ENCODE results near the gene SOWAHC. TPM values are rescaled to one million over a fixed set of nuclear protein-coding genes. Genes with fewer than 3 reads are reported as not detected.

The SOWAHC gene
- polyA plus RNA-seq, 1 of the 3 experiments (the other 2 are of a cell fraction), result 2.9 TPM

DNA sequence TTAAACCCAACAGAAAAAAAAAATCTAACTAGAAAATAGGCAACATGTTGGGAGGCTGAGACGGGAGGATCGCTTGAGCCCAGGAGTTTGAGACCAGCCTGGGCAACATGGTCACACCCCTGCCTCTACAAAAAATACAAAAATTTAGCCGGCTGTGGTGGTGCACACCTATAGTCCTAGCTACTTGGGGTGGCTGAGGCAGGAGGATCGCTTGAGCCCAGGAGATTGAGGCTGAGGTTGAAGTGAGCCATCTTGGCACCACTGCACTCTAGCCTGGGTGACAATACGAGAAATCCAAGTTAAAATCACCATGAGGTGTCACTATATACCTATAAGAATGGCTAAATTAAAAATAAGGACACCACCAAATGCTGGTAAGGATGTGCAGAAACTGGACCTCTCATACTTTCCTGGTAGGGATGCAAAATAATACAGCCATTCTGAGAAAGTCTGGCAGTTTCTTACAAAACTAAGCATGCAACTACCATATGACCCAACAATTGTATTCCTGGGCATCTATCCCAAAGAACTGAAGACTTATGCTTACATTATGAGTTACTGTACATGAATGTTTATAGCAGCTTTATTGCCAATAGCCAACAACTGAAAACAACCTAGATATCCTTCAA, 2.6 kb upstream of the SOWAHC start:
- peaks cover 49% of the 10 kb centered on the region for H3F3A ChIP-seq (replicated peaks; ENCODE audit: insufficient read depth)
- DNase-seq, result no peak
- 89% methylated on average over 5 of the region's 5 CpGs for WGBS (ENCODE audit: low lambda C conversion rate)
- peak; percentile 9; the same call in 1 of the 2 replicates for TF ChIP-seq CTCF (IDR thresholded peaks at IDR 0.05)
- peak; percentile 54 for TF ChIP-seq RAD21 (IDR thresholded peaks at IDR 0.05; ENCODE audit: low read length)
- no peak for TF ChIP-seq JUND (IDR thresholded peaks at IDR 0.05)
- H3K4me3 ChIP-seq (ENCODE audit: low read depth in 2 of 2, low read length in 1 of 2), result peak overlapping the region; percentile 81 to 84; a peak in 2 of 4 replicates
- H3K9ac ChIP-seq, result peak overlapping the region; percentile 87; the same call in 1 of the 2 replicates
- H3K27ac ChIP-seq (ENCODE audit: low read depth in 2 of 2, low read length in 1 of 2), result peak overlapping the region; percentile 13 to 92; a peak in 3 of 4 replicates
- POLR2A ChIA-PET, result no interaction called here
- H2AFZ ChIP-seq (ENCODE audit: low read depth), result no peak overlapping the region
- H3K4me2 ChIP-seq, result peak overlapping the region; percentile 76
- H3K9me3 ChIP-seq, result no peaks in the 10 kb centered on the region
- CTCF ChIA-PET, result interaction anchor here (1.2 to 3.1 kb wide), 4 partner anchors 59 to 124 kb away, joined by 4 to 12 read pairs (median 9); no protein-coding TSS in a partner anchor
- H3K36me3 ChIP-seq (replicated peaks in 1 of 2; ENCODE audit: control insufficient read depth in 1 of 2, insufficient read depth in 2 of 2, low read length in 1 of 2), result no peaks in the 10 kb centered on the region
- H3K79me2 ChIP-seq (ENCODE audit: insufficient read depth), result peaks cover 87% of the 10 kb centered on the region
- H3K9me2 ChIP-seq, result no peaks in the 10 kb centered on the region
- peaks cover under 1% of the 10 kb centered on the region; the same call in 1 of the 2 replicates for H4K20me1 ChIP-seq (ENCODE audit: insufficient read depth)
- H3K27me3 ChIP-seq (ENCODE audit: insufficient read depth), result no peaks in the 10 kb centered on the region
- peaks cover 19 to 34% of the 10 kb centered on the region in 2 experiments; a peak in 3 of 4 replicates for H3K4me1 ChIP-seq (ENCODE audit: control insufficient read depth in 1 of 2, insufficient read depth in 2 of 2, low read depth in 1 of 2, low read length in 1 of 2)

DNA sequence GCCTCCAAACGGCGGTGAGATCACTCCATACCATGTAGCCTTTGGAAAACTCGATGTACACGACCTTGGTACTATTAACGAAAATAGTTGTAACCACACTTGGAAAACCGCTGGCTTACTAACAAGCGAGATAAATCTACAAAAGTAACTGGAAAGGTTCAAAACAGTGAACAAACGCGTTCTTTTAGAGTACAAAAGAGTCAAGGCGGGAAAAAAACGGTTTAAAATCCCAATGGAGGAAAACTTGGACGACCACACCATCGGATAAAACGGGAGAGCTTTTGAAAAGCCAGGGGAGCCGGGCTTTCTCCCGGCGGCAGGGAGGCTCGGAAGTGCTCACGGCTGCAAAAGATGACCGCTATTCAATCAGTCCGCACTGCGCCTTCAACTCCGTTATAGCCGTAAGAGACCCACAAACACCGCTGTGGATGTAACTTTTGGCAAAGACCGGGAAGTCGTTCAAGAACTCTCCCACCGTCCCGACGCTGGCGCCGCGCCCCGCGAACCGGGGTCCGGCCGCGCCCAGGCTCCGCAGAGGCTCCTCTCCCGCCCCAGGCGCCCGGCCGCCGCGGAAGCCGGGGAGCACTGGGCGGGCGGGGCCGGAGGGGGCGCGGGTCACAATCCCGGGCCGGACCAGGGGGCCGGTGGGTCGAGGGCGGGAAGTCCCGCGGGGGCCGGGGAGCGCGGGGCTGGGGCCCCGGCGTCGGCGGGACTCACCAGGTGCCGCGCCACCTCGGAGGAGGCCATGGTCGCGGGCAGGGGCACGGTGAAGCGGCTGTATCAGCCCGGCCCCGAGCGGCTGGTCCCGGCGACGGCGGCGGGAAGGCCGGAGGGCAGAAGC, 863 bp upstream of the SOWAHC start:
- CTCF ChIA-PET, result interaction anchor here (0.7 to 3.1 kb wide), 7 partner anchors 11 to 608 kb away, joined by 3 to 14 read pairs (median 7); no protein-coding TSS in a partner anchor
- Histone ChIP-seq H3K27me3 (ENCODE audit: insufficient read depth) (no peaks in the 10 kb centered on the region), H4K20me1 (ENCODE audit: insufficient read depth) (peaks cover 5% of the 10 kb centered on the region), H3K36me3 (replicated peaks in 1 of 2; ENCODE audit: control insufficient read depth in 1 of 2, insufficient read depth in 2 of 2, low read length in 1 of 2) (peaks cover 0 to 9% of the 10 kb centered on the region in 2 experiments), H3K27ac (ENCODE audit: low read depth in 2 of 2, low read length in 1 of 2) (peak overlapping the region; percentile 90 to 92), H3K4me3 (ENCODE audit: low read depth in 2 of 2, low read length in 1 of 2) (peak overlapping the region; percentile 81 to 84), H3K9me3 (no peaks in the 10 kb centered on the region), H3K79me2 (ENCODE audit: insufficient read depth) (peaks cover 80% of the 10 kb centered on the region), H3K4me2 (peak overlapping the region; percentile 76), H2AFZ (ENCODE audit: low read depth) (peak overlapping the region; percentile 50; the same call in 1 of the 2 replicates), H3K4me1 (ENCODE audit: control insufficient read depth in 1 of 2, insufficient read depth in 2 of 2, low read depth in 1 of 2, low read length in 1 of 2) (peaks cover 18 to 33% of the 10 kb centered on the region in 2 experiments; a peak in 3 of 4 replicates), H3F3A (replicated peaks; ENCODE audit: insufficient read depth) (peaks cover 39% of the 10 kb centered on the region), H3K9ac (peak overlapping the region; percentile 87), H3K9me2 (no peaks in the 10 kb centered on the region)
- POLR2A ChIA-PET, result interaction anchor here (0.6 to 2.4 kb wide), 5 partner anchors 16 to 103 kb away, joined by 3 to 11 read pairs (median 3); no protein-coding TSS in a partner anchor
- WGBS (ENCODE audit: low lambda C conversion rate), result 1% methylated on average over 20 of the region's 82 CpGs
- no peak for TF ChIP-seq NRF1 (IDR thresholded peaks at IDR 0.05; ENCODE audit: low read depth, low read length)
- no peak for TF ChIP-seq CTCF (IDR thresholded peaks at IDR 0.05)
- no peak for TF ChIP-seq GATA2 (CRISPR knock-in tag; IDR thresholded peaks at IDR 0.05)
- TF ChIP-seq, protein P1, sequence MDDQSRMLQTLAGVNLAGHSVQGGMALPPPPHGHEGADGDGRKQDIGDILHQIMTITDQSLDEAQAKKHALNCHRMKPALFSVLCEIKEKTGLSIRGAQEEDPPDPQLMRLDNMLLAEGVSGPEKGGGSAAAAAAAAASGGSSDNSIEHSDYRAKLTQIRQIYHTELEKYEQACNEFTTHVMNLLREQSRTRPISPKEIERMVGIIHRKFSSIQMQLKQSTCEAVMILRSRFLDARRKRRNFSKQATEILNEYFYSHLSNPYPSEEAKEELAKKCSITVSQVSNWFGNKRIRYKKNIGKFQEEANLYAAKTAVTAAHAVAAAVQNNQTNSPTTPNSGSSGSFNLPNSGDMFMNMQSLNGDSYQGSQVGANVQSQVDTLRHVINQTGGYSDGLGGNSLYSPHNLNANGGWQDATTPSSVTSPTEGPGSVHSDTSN (IDR thresholded peaks at IDR 0.05), result no peak
- peak; percentile 18; the same call in 1 of the 2 replicates for TF ChIP-seq POLR2AphosphoS5 (IDR thresholded peaks at IDR 0.05; ENCODE audit: low read depth, low read length)
- TF ChIP-seq TEAD4 (IDR thresholded peaks at IDR 0.05; ENCODE audit: borderline replicate concordance, insufficient read depth), result 0 out of 2 replicates have a peak, but pooled peaks have one; percentile 1
- no peak for TF ChIP-seq ELF1 (IDR thresholded peaks at IDR 0.05)
- no peak for TF ChIP-seq MEF2A (IDR thresholded peaks at IDR 0.05; ENCODE audit: borderline replicate concordance, low read depth)
- TF ChIP-seq, protein P2, sequence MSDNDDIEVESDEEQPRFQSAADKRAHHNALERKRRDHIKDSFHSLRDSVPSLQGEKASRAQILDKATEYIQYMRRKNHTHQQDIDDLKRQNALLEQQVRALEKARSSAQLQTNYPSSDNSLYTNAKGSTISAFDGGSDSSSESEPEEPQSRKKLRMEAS (IDR thresholded peaks at IDR 0.05; ENCODE audit: low read depth), result no peak
- no peak for TF ChIP-seq RXRA (IDR thresholded peaks at IDR 0.05; ENCODE audit: borderline replicate concordance, low read depth)
- DNase-seq, result peak; percentile 76
